NOMO-1 (cell line): ENCODE results near the gene ARID4B.
A peak's percentile ranks its signal among the peaks of the same experiment; 100 is the strongest.
"Not testable (repeated sequence)": the region's sequence is repeated elsewhere in the genome, so short reads cannot be mapped to it uniquely, and the experiment has no call there.

Experiments
- DNase-seq, 2 experiments: peaks; one replicate each; lab custom pipeline; 2025; ENCODE audit not compliant: unreplicated experiment in 2 of 2; lab: John Stamatoyannopoulos, UW

Gene ARID4B

GRCh38 chr1:235327559-235328270 lies at the start of gene ARID4B:
Gene ARID4B (minus strand): TSS chr1:235328179. CDS start chr1:235326919, 1,260 bp downstream.
- DNase-seq = peak in 1 of 2 experiments; percentile 28

GRCh38 chr1:235375919-235376605 lies 48.1 kb upstream of the ARID4B start:
- DNase-seq = no peak

GRCh38 chr1:235369802-235370201 lies 41.8 kb upstream of the ARID4B start:
- no peak for DNase-seq

GRCh38 chr1:235368428-235368827 lies 40.4 kb upstream of the ARID4B start:
- no peak for DNase-seq

- DNase-seq = peak; percentile 95 to 98
These were observed 39.3 kb upstream of the ARID4B start, which contains the start of gene TBCE for GRCh38 chr1:235367000-235367908. Gene TBCE (plus strand): TSS chr1:235367427. CDS start chr1:235380050, 12,623 bp downstream.

- no peak for DNase-seq
These were observed 38.3 kb upstream of the ARID4B start for GRCh38 chr1:235366286-235366685.

GRCh38 chr1:235364189-235364588 lies 36.2 kb upstream of the ARID4B start:
- not testable (repeated sequence) for DNase-seq

- DNase-seq = no peak
These were observed 30.9 kb upstream of the ARID4B start for GRCh38 chr1:235358899-235359298.

GRCh38 chr1:235357485-235358373 lies 29.8 kb upstream of the ARID4B start:
- DNase-seq = no peak

- DNase-seq = no peak
These were observed 23.9 kb upstream of the ARID4B start for GRCh38 chr1:235351898-235352297.

- no peak for DNase-seq
These were observed 23.5 kb upstream of the ARID4B start for GRCh38 chr1:235351441-235351840.

- no peak for DNase-seq
These were observed 15.7 kb upstream of the ARID4B start for GRCh38 chr1:235343726-235344125.

GRCh38 chr1:235342471-235342870 lies 14.5 kb upstream of the ARID4B start:
- DNase-seq = no peak

GRCh38 chr1:235342039-235342438 lies 14.1 kb upstream of the ARID4B start:
- DNase-seq = no peak

GRCh38 chr1:235341334-235341733 lies 13.4 kb upstream of the ARID4B start:
- DNase-seq = no peak

- DNase-seq = no peak
These were observed 11.8 kb upstream of the ARID4B start for GRCh38 chr1:235339746-235340145.

GRCh38 chr1:235336903-235337302 lies 8.9 kb upstream of the ARID4B start:
- no peak for DNase-seq

GRCh38 chr1:235331401-235331800 lies 3.4 kb upstream of the ARID4B start:
- peak in 1 of 2 experiments; percentile 22 for DNase-seq

GRCh38 chr1:235330918-235331285 lies 2.9 kb upstream of the ARID4B start:
- DNase-seq = no peak
